CD14-positive monocyte (primary cell): ENCODE measurements around the gene USP15. TPM values are rescaled to one million over a fixed set of nuclear protein-coding genes. Genes with fewer than 3 reads are reported as not detected.
"Not testable (repeated sequence)": the region's sequence is repeated elsewhere in the genome, so short reads cannot be mapped to it uniquely, and the experiment has no call there.

Experiments
- DNase-seq, 3 donors: peaks; one replicate each; pipeline ENCODE4 v3.0.0-alpha.2; 2011 to 2022
- H2AFZ ChIP-seq: 2 replicates; pipeline ENCODE4 v1.6.0; 2012; ENCODE audit warnings: mild to moderate bottlenecking, low read depth, low read length, inconsistent platforms; ENCODE audit not compliant: insufficient read depth, poor library complexity, severe bottlenecking
- H3K27ac ChIP-seq, 2 donors: 1 replicate in 1 of 2; 2 replicates in 1 of 2; pipeline ENCODE4 v1.5.1; 2012 to 2013; ENCODE audit warnings: low read length in 2 of 2, control low read depth in 1 of 2, inconsistent platforms in 1 of 2, low read depth in 1 of 2, mild to moderate bottlenecking in 1 of 2
- H3K27me3 ChIP-seq, 2 donors: one replicate each; pipeline versions ENCODE4 v1.6.0 to v1.6.1; 2011 to 2013; ENCODE audit warnings: low read length in 2 of 2; ENCODE audit not compliant: control insufficient read depth in 2 of 2, insufficient read depth in 2 of 2
- H3K36me3 ChIP-seq, 2 donors: replicated peaks in 1 of 2; 1 replicate in 1 of 2; 2 replicates in 1 of 2; pipeline versions ENCODE4 v1.5.1 to v1.6.1; 2012 to 2013; ENCODE audit warnings: low read length in 2 of 2, control low read depth in 1 of 2, inconsistent platforms in 1 of 2, mild to moderate bottlenecking in 1 of 2; ENCODE audit not compliant: insufficient read depth in 2 of 2, control insufficient read depth in 1 of 2
- H3K4me1 ChIP-seq, 2 donors: 1 replicate in 1 of 2; 2 replicates in 1 of 2; pipeline versions ENCODE4 v1.5.1 to v1.6.1; 2012 to 2013; ENCODE audit warnings: low read length in 2 of 2, control low read depth in 1 of 2, inconsistent platforms in 1 of 2, mild to moderate bottlenecking in 1 of 2, moderate library complexity in 1 of 2; ENCODE audit not compliant: insufficient read depth in 2 of 2, control insufficient read depth in 1 of 2
- H3K4me2 ChIP-seq: replicated peaks from 2 replicates; pipeline ENCODE3; 2012; ENCODE audit warnings: low read length, moderate library complexity, mild to moderate bottlenecking; ENCODE audit not compliant: poor library complexity, severe bottlenecking; ENCODE audit errors: extremely low read depth
- H3K4me3 ChIP-seq, 3 experiments: fragments of 200-600 bp in 1 of 3; sonication (generic) in 1 of 3; replicated peaks in 1 of 3; 1 replicate in 2 of 3; 2 replicates in 1 of 3; pipeline ENCODE4 v1.5.1; 2011 to 2013; ENCODE audit warnings: low read length in 3 of 3, mild to moderate bottlenecking in 3 of 3, control low read depth in 2 of 3, low read depth in 2 of 3, inconsistent platforms in 1 of 3, moderate library complexity in 1 of 3
- H3K79me2 ChIP-seq: 2 replicates; pipeline ENCODE4 v1.6.0; 2012; ENCODE audit warnings: mild to moderate bottlenecking, control low read depth, inconsistent platforms, low read length, moderate library complexity; ENCODE audit not compliant: insufficient read depth
- H3K9ac ChIP-seq: 2 replicates; pipeline ENCODE4 v1.6.0; 2017; ENCODE audit warnings: low read length, mild to moderate bottlenecking; ENCODE audit not compliant: insufficient read depth, poor library complexity, severe bottlenecking
- H3K9me3 ChIP-seq, 2 donors: replicated peaks in 1 of 2; 1 replicate in 1 of 2; 2 replicates in 1 of 2; pipeline versions ENCODE4 v1.5.1 to v1.6.1; 2012 to 2013; ENCODE audit warnings: low read length in 2 of 2, control low read depth in 1 of 2; ENCODE audit not compliant: control insufficient read depth in 1 of 2, insufficient read depth in 1 of 2
- H4K20me1 ChIP-seq: 2 replicates; pipeline ENCODE4 v1.6.0; 2012; ENCODE audit warnings: mild to moderate bottlenecking, low read length, control low read depth, moderate library complexity; ENCODE audit not compliant: insufficient read depth
- H3K27ac Mint-ChIP-seq, 7 donors: one replicate each; pipeline ENCODE4 v1.8.0; 2020; ENCODE audit warnings: mild to moderate bottlenecking in 7 of 7, mixed read lengths in 7 of 7, moderate library complexity in 6 of 7, inconsistent platforms in 2 of 7
- H3K27me3 Mint-ChIP-seq, 3 donors: one replicate each; pipeline ENCODE4 v1.8.0; 2021 to 2022; ENCODE audit warnings: low read depth in 3 of 3, mild to moderate bottlenecking in 3 of 3, mixed read lengths in 3 of 3, moderate library complexity in 3 of 3, inconsistent platforms in 1 of 3
- H3K36me3 Mint-ChIP-seq, 2 donors: one replicate each; pipeline ENCODE4 v1.8.0; 2020; ENCODE audit warnings: mixed read lengths in 2 of 2, inconsistent platforms in 1 of 2, mild to moderate bottlenecking in 1 of 2
- H3K4me1 Mint-ChIP-seq: one replicate; pipeline ENCODE4 v1.8.0; 2020; ENCODE audit warnings: mild to moderate bottlenecking, mixed read lengths
- H3K4me3 Mint-ChIP-seq, 2 donors: one replicate each; pipeline ENCODE4 v1.8.0; 2020; ENCODE audit warnings: mild to moderate bottlenecking in 2 of 2, mixed read lengths in 2 of 2, moderate library complexity in 1 of 2
- H3K9me3 Mint-ChIP-seq, 7 donors: one replicate each; pipeline ENCODE4 v1.8.0; 2020 to 2022; ENCODE audit warnings: mixed read lengths in 7 of 7, mild to moderate bottlenecking in 6 of 7, moderate library complexity in 6 of 7, inconsistent platforms in 2 of 7
- WGBS: methylation state at CpG from one replicate; pipeline ENCODE4 v1.1.5; 2013; ENCODE audit warnings: missing lambda C conversion rate; ENCODE audit not compliant: insufficient coverage; 5-methylcytosine and 5-hydroxymethylcytosine counted together
- intact Hi-C, 2 donors: fragments of 100-400 bp; cut with micrococcal nuclease; formaldehyde crosslinking; loops; one replicate each; pipeline versions ENCODE4 v1.15.0 to v1.15.1; 2023
- polyA plus RNA-seq, 3 donors: library from polyadenylated mRNA; depleted of rRNA in 1 of 3; unstranded in 2 of 3; stranded (reverse) in 1 of 3; fragments of 300-500 nt in 2 of 3; fragments of >200 nt in 1 of 3; fragmentation: Illumina TruSeq in 2 of 3; gene quantifications; 1 replicate in 2 of 3; 2 replicates in 1 of 3; pipeline ENCODE4 v1.2.3, GENCODE V29; 2012 to 2021
- TF ChIP-seq, protein P1 (sequence below): fragments of 200-600 bp; IDR thresholded peaks from one replicate; pipeline ENCODE4 v1.8.0; 2022; ENCODE audit warnings: antibody characterized with exemption, mild to moderate bottlenecking

The USP15 gene
- polyA plus RNA-seq, 3 donors = 146 to 449 (median 180) TPM

DNA sequence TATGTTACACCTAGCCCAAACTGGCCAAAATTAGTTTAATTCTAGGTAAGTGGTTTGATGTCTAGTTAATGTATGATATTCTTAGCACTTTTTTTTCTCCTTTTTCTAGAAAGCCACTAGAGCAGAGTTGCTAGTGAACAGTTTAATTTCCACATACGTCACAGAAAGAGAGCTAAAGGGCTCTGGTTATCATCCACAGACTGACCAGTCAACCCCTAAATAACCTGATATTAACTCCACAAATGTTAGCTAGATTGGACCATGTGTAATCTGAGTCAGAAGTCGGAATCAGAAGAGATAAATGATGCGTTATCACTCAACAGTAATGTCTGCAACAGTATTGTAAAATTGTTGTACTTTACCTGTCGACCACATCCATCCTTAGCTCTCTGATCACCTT, 74.9 kb downstream of the USP15 start:
- peaks cover 45 to 66% of the 10 kb centered on the region in 2 donors for H3K36me3 Mint-ChIP-seq
- 100% methylated on average over 1 of the region's 4 CpGs for WGBS
- peaks cover 24 to 79% of the 10 kb centered on the region in 2 donors for H3K36me3 ChIP-seq

DNA sequence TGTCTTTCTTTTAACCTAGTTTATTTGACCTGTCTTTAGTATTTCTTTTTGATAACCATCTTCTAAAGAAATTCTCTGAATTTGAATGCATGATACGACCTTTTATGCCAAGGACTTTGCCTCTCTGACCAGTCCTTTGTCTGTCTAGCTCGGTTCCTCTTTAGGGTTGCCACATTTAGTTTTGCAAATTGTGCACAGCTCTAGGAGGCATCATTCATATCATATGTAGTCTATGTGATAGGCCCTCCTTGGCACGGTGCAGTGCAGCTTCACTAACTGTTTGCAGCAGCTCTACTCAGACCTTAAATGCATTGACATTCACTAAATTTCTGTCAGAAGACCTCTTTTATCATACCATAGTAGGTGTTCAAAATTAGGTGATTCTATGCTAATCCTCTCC, 75.6 kb downstream of the USP15 start:
- peaks cover 7% of the 10 kb centered on the region in 2 donors for H3K4me1 ChIP-seq
- H4K20me1 ChIP-seq = peaks cover 100% of the 10 kb centered on the region
- H3K27me3 ChIP-seq = no peaks in the 10 kb centered on the region
- no peaks in the 10 kb centered on the region for H3K9me3 ChIP-seq
- Mint-ChIP-seq H3K27ac (peak overlapping the region in 6 of 7 donors; percentile 16 to 73 (median 38)), H3K27me3 (no peaks in the 10 kb centered on the region), H3K9me3 (peaks cover 0 to 3% (median 0%) of the 10 kb centered on the region in 7 donors), H3K4me1 (peaks cover 32% of the 10 kb centered on the region), H3K4me3 (no peak overlapping the region), H3K36me3 (peaks cover 47 to 66% of the 10 kb centered on the region in 2 donors)
- peaks cover 100% of the 10 kb centered on the region for H3K79me2 ChIP-seq
- no peak overlapping the region for H3K9ac ChIP-seq
- intact Hi-C loops = no loop called here
- no peak overlapping the region for H3K4me3 ChIP-seq
- DNase-seq = peak; percentile 6 to 33 (median 10)
- H3K27ac ChIP-seq = peak overlapping the region in 1 of 2 donors; percentile 57
- TF ChIP-seq, protein P1, sequence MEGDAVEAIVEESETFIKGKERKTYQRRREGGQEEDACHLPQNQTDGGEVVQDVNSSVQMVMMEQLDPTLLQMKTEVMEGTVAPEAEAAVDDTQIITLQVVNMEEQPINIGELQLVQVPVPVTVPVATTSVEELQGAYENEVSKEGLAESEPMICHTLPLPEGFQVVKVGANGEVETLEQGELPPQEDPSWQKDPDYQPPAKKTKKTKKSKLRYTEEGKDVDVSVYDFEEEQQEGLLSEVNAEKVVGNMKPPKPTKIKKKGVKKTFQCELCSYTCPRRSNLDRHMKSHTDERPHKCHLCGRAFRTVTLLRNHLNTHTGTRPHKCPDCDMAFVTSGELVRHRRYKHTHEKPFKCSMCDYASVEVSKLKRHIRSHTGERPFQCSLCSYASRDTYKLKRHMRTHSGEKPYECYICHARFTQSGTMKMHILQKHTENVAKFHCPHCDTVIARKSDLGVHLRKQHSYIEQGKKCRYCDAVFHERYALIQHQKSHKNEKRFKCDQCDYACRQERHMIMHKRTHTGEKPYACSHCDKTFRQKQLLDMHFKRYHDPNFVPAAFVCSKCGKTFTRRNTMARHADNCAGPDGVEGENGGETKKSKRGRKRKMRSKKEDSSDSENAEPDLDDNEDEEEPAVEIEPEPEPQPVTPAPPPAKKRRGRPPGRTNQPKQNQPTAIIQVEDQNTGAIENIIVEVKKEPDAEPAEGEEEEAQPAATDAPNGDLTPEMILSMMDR = no peak
- no peak overlapping the region for H3K4me2 ChIP-seq
- WGBS = 100% methylated on average over 1 of the region's 3 CpGs
- H3K36me3 ChIP-seq = peaks cover 24 to 77% of the 10 kb centered on the region in 2 donors
- no peak overlapping the region for H2AFZ ChIP-seq

More for the DNA sequence above, 74.9 kb downstream of the USP15 start:
- peaks cover 7% of the 10 kb centered on the region in 2 donors for H3K4me1 ChIP-seq
- no peaks in the 10 kb centered on the region for H3K9me3 ChIP-seq
- H3K4me3 ChIP-seq = no peak overlapping the region
- peak overlapping the region in 1 of 2 donors; percentile 57 for H3K27ac ChIP-seq
- H3K27ac Mint-ChIP-seq = peak overlapping the region in 4 of 7 donors; percentile 16 to 73 (median 32)
- H3K4me2 ChIP-seq = no peak overlapping the region
- H3K4me1 Mint-ChIP-seq = peaks cover 27% of the 10 kb centered on the region
- DNase-seq = no peak
- no peaks in the 10 kb centered on the region for H3K27me3 Mint-ChIP-seq
- peaks cover 99% of the 10 kb centered on the region for H3K79me2 ChIP-seq
- no peak overlapping the region for H3K9ac ChIP-seq
- H3K4me3 Mint-ChIP-seq = no peak overlapping the region
- no peak overlapping the region for H2AFZ ChIP-seq
- TF ChIP-seq, protein P1 = no peak
- intact Hi-C loops = no loop called here
- H4K20me1 ChIP-seq = peaks cover 100% of the 10 kb centered on the region
- peaks cover 0 to 3% (median 0%) of the 10 kb centered on the region in 7 donors for H3K9me3 Mint-ChIP-seq
- no peaks in the 10 kb centered on the region for H3K27me3 ChIP-seq

DNA sequence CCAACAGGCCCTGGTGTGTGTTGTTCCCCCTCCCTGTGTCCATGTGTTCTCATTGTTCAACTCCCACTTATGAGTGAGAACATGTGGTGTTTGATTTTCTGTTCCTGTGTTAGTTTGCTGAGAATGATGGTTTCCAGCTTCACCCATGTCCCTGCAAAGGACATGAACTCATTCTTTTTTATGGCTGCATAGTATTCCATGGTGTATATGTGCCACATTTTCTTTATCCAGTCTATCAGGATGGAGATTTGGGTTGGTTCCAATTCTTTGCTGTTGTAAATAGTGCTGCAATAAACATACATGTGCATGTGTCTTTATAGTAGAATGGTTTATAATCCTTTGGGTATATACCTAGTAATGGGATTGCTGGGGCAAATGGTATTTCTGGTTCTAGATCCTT, 77.4 kb downstream of the USP15 start:
- peaks cover 53 to 74% of the 10 kb centered on the region in 2 donors for H3K36me3 Mint-ChIP-seq
- H3K4me2 ChIP-seq, H3K27ac ChIP-seq, H3K27me3 ChIP-seq, H3K4me3 Mint-ChIP-seq, DNase-seq, H3K4me3 ChIP-seq, H2AFZ ChIP-seq, H3K4me1 ChIP-seq, intact Hi-C loops, H3K27me3 Mint-ChIP-seq, H3K9ac ChIP-seq, H3K9me3 ChIP-seq, H3K9me3 Mint-ChIP-seq: not testable (repeated sequence)
- peaks cover 35% of the 10 kb centered on the region for H3K4me1 Mint-ChIP-seq
- H3K27ac Mint-ChIP-seq = peak overlapping the region in 1 of 7 donors; percentile 25
- H3K36me3 ChIP-seq = peaks cover 18 to 77% of the 10 kb centered on the region in 2 donors
- H4K20me1 ChIP-seq = peaks cover 100% of the 10 kb centered on the region
- peaks cover 100% of the 10 kb centered on the region for H3K79me2 ChIP-seq
